ENCODE measurements around the gene GRIN2D.

The GRIN2D gene

GRCh38 chr19:48415806-48416221 lies 22.3 kb downstream of the GRIN2D start:
- no peaks in the 10 kb centered on the region for H3K36me3 ChIP-seq (ENCODE audit: control insufficient read depth in 2 of 2, insufficient read depth in 2 of 2, low read length in 2 of 2)
- peaks cover 24 to 30% of the 10 kb centered on the region in 2 donors for H3K27me3 ChIP-seq (ENCODE audit: control insufficient read depth in 1 of 2, insufficient read depth in 2 of 2, low read length in 2 of 2)
- no peak overlapping the region for H3K9ac ChIP-seq (ENCODE audit: low read length in 2 of 2)
- no peaks in the 10 kb centered on the region for H3K9me3 ChIP-seq (ENCODE audit: control insufficient read depth in 2 of 2, low read length in 2 of 2)
- H3K27ac ChIP-seq (ENCODE audit: low read length) = no peak overlapping the region
- peaks cover 6% of the 10 kb centered on the region for H3K4me1 ChIP-seq (ENCODE audit: control insufficient read depth, insufficient read depth, low read length)
- H3K4me3 ChIP-seq (ENCODE audit: low read length in 2 of 2) = no peak overlapping the region

- H3K4me1 ChIP-seq (ENCODE audit: control insufficient read depth, insufficient read depth, low read length) = peaks cover 6% of the 10 kb centered on the region
- no peak overlapping the region for H3K27ac ChIP-seq (ENCODE audit: low read length)
- no peaks in the 10 kb centered on the region for H3K36me3 ChIP-seq (ENCODE audit: control insufficient read depth in 2 of 2, insufficient read depth in 2 of 2, low read length in 2 of 2)
- H3K4me3 ChIP-seq (ENCODE audit: low read length in 2 of 2) = no peak overlapping the region
- no peak overlapping the region for H3K9ac ChIP-seq (ENCODE audit: low read length in 2 of 2)
- no peaks in the 10 kb centered on the region for H3K9me3 ChIP-seq (ENCODE audit: control insufficient read depth in 2 of 2, low read length in 2 of 2)
- H3K27me3 ChIP-seq (ENCODE audit: control insufficient read depth in 1 of 2, insufficient read depth in 2 of 2, low read length in 2 of 2) = peaks cover 24 to 30% of the 10 kb centered on the region in 2 donors
Measured at GRCh38 chr19:48417421-48417820, 24.0 kb downstream of the GRIN2D start.

GRCh38 chr19:48418317-48419064 lies 25.0 kb downstream of the GRIN2D start:
- H3K9me3 ChIP-seq (ENCODE audit: control insufficient read depth in 2 of 2, low read length in 2 of 2) = no peaks in the 10 kb centered on the region
- H3K4me1 ChIP-seq (ENCODE audit: control insufficient read depth, insufficient read depth, low read length) = peaks cover 6% of the 10 kb centered on the region
- H3K27ac ChIP-seq (ENCODE audit: low read length) = no peak overlapping the region
- no peak overlapping the region for H3K9ac ChIP-seq (ENCODE audit: low read length in 2 of 2)
- no peaks in the 10 kb centered on the region for H3K36me3 ChIP-seq (ENCODE audit: control insufficient read depth in 2 of 2, insufficient read depth in 2 of 2, low read length in 2 of 2)
- no peak overlapping the region for H3K4me3 ChIP-seq (ENCODE audit: low read length in 2 of 2)
- peaks cover 24 to 30% of the 10 kb centered on the region in 2 donors for H3K27me3 ChIP-seq (ENCODE audit: control insufficient read depth in 1 of 2, insufficient read depth in 2 of 2, low read length in 2 of 2)

GRCh38 chr19:48419158-48419920 lies 25.9 kb downstream of the GRIN2D start:
- peaks cover 16 to 23% of the 10 kb centered on the region in 2 donors for H3K27me3 ChIP-seq (ENCODE audit: control insufficient read depth in 1 of 2, insufficient read depth in 2 of 2, low read length in 2 of 2)
- H3K36me3 ChIP-seq (ENCODE audit: control insufficient read depth in 2 of 2, insufficient read depth in 2 of 2, low read length in 2 of 2) = no peaks in the 10 kb centered on the region
- H3K27ac ChIP-seq (ENCODE audit: low read length) = no peak overlapping the region
- no peak overlapping the region for H3K4me3 ChIP-seq (ENCODE audit: low read length in 2 of 2)
- H3K4me1 ChIP-seq (ENCODE audit: control insufficient read depth, insufficient read depth, low read length) = peaks cover 6% of the 10 kb centered on the region
- no peaks in the 10 kb centered on the region for H3K9me3 ChIP-seq (ENCODE audit: control insufficient read depth in 2 of 2, low read length in 2 of 2)
- no peak overlapping the region for H3K9ac ChIP-seq (ENCODE audit: low read length in 2 of 2)

GRCh38 chr19:48421548-48421947 lies 28.1 kb downstream of the GRIN2D start:
- Histone ChIP-seq H3K27ac (ENCODE audit: low read length) (no peak overlapping the region), H3K4me3 (ENCODE audit: low read length in 2 of 2) (no peak overlapping the region), H3K27me3 (ENCODE audit: control insufficient read depth in 1 of 2, insufficient read depth in 2 of 2, low read length in 2 of 2) (peaks cover 5 to 7% of the 10 kb centered on the region in 2 donors), H3K36me3 (ENCODE audit: control insufficient read depth in 2 of 2, insufficient read depth in 2 of 2, low read length in 2 of 2) (no peaks in the 10 kb centered on the region), H3K9ac (ENCODE audit: low read length in 2 of 2) (no peak overlapping the region), H3K4me1 (ENCODE audit: control insufficient read depth, insufficient read depth, low read length) (no peaks in the 10 kb centered on the region), H3K9me3 (ENCODE audit: control insufficient read depth in 2 of 2, low read length in 2 of 2) (no peaks in the 10 kb centered on the region)

GRCh38 chr19:48424694-48425219 lies 31.3 kb downstream of the GRIN2D start:
- Histone ChIP-seq H3K9ac (ENCODE audit: low read length in 2 of 2) (no peak overlapping the region), H3K4me3 (ENCODE audit: low read length in 2 of 2) (no peak overlapping the region), H3K9me3 (ENCODE audit: control insufficient read depth in 2 of 2, low read length in 2 of 2) (no peaks in the 10 kb centered on the region), H3K36me3 (ENCODE audit: control insufficient read depth in 2 of 2, insufficient read depth in 2 of 2, low read length in 2 of 2) (no peaks in the 10 kb centered on the region), H3K27me3 (ENCODE audit: control insufficient read depth in 1 of 2, insufficient read depth in 2 of 2, low read length in 2 of 2) (no peaks in the 10 kb centered on the region), H3K4me1 (ENCODE audit: control insufficient read depth, insufficient read depth, low read length) (no peaks in the 10 kb centered on the region), H3K27ac (ENCODE audit: low read length) (no peak overlapping the region)

GRCh38 chr19:48428670-48429069 lies 35.2 kb downstream of the GRIN2D start:
- no peak overlapping the region for H3K9ac ChIP-seq (ENCODE audit: low read length in 2 of 2)
- no peaks in the 10 kb centered on the region for H3K27me3 ChIP-seq (ENCODE audit: control insufficient read depth in 1 of 2, insufficient read depth in 2 of 2, low read length in 2 of 2)
- no peaks in the 10 kb centered on the region for H3K36me3 ChIP-seq (ENCODE audit: control insufficient read depth in 2 of 2, insufficient read depth in 2 of 2, low read length in 2 of 2)
- no peaks in the 10 kb centered on the region for H3K4me1 ChIP-seq (ENCODE audit: control insufficient read depth, insufficient read depth, low read length)
- H3K9me3 ChIP-seq (ENCODE audit: control insufficient read depth in 2 of 2, low read length in 2 of 2) = no peaks in the 10 kb centered on the region
- H3K27ac ChIP-seq (ENCODE audit: low read length) = no peak overlapping the region
- H3K4me3 ChIP-seq (ENCODE audit: low read length in 2 of 2) = no peak overlapping the region

- Histone ChIP-seq H3K4me1 (ENCODE audit: control insufficient read depth, insufficient read depth, low read length) (no peaks in the 10 kb centered on the region), H3K4me3 (ENCODE audit: low read length in 2 of 2) (no peak overlapping the region), H3K9me3 (ENCODE audit: control insufficient read depth in 2 of 2, low read length in 2 of 2) (no peaks in the 10 kb centered on the region), H3K36me3 (ENCODE audit: control insufficient read depth in 2 of 2, insufficient read depth in 2 of 2, low read length in 2 of 2) (no peaks in the 10 kb centered on the region), H3K27me3 (ENCODE audit: control insufficient read depth in 1 of 2, insufficient read depth in 2 of 2, low read length in 2 of 2) (peaks cover 0 to 15% of the 10 kb centered on the region in 2 donors), H3K9ac (ENCODE audit: low read length in 2 of 2) (no peak overlapping the region), H3K27ac (ENCODE audit: low read length) (no peak overlapping the region)
Measured at GRCh38 chr19:48433337-48433736, 39.9 kb downstream of the GRIN2D start.

GRCh38 chr19:48436586-48436985 lies 43.1 kb downstream of the GRIN2D start:
- peaks cover 10 to 26% of the 10 kb centered on the region in 2 donors for H3K27me3 ChIP-seq (ENCODE audit: control insufficient read depth in 1 of 2, insufficient read depth in 2 of 2, low read length in 2 of 2)
- H3K27ac ChIP-seq (ENCODE audit: low read length) = no peak overlapping the region
- no peaks in the 10 kb centered on the region for H3K9me3 ChIP-seq (ENCODE audit: control insufficient read depth in 2 of 2, low read length in 2 of 2)
- H3K4me3 ChIP-seq (ENCODE audit: low read length in 2 of 2) = no peak overlapping the region
- H3K4me1 ChIP-seq (ENCODE audit: control insufficient read depth, insufficient read depth, low read length) = no peaks in the 10 kb centered on the region
- no peak overlapping the region for H3K9ac ChIP-seq (ENCODE audit: low read length in 2 of 2)
- no peaks in the 10 kb centered on the region for H3K36me3 ChIP-seq (ENCODE audit: control insufficient read depth in 2 of 2, insufficient read depth in 2 of 2, low read length in 2 of 2)

- Histone ChIP-seq H3K36me3 (ENCODE audit: control insufficient read depth in 2 of 2, insufficient read depth in 2 of 2, low read length in 2 of 2) (no peaks in the 10 kb centered on the region), H3K27me3 (ENCODE audit: control insufficient read depth in 1 of 2, insufficient read depth in 2 of 2, low read length in 2 of 2) (peaks cover 29 to 31% of the 10 kb centered on the region in 2 donors), H3K9me3 (ENCODE audit: control insufficient read depth in 2 of 2, low read length in 2 of 2) (no peaks in the 10 kb centered on the region), H3K4me3 (ENCODE audit: low read length in 2 of 2) (no peak overlapping the region), H3K27ac (ENCODE audit: low read length) (no peak overlapping the region), H3K9ac (ENCODE audit: low read length in 2 of 2) (no peak overlapping the region), H3K4me1 (ENCODE audit: control insufficient read depth, insufficient read depth, low read length) (peaks cover 21% of the 10 kb centered on the region)
Measured at GRCh38 chr19:48441360-48442050, 48.0 kb downstream of the GRIN2D start.
